Activated naive CD4-positive, alpha-beta T cell (primary cell): ENCODE results near the gene FOXO4.
"Not testable (repeated sequence)": the region's sequence is repeated elsewhere in the genome, so short reads cannot be mapped to it uniquely, and the experiment has no call there.

Experiments
- DNase-seq, 4 experiments: peaks; one replicate each; lab custom pipeline; 2025; lab: John Stamatoyannopoulos, UW

FOXO4 gene, protein sequence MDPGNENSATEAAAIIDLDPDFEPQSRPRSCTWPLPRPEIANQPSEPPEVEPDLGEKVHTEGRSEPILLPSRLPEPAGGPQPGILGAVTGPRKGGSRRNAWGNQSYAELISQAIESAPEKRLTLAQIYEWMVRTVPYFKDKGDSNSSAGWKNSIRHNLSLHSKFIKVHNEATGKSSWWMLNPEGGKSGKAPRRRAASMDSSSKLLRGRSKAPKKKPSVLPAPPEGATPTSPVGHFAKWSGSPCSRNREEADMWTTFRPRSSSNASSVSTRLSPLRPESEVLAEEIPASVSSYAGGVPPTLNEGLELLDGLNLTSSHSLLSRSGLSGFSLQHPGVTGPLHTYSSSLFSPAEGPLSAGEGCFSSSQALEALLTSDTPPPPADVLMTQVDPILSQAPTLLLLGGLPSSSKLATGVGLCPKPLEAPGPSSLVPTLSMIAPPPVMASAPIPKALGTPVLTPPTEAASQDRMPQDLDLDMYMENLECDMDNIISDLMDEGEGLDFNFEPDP

DNA sequence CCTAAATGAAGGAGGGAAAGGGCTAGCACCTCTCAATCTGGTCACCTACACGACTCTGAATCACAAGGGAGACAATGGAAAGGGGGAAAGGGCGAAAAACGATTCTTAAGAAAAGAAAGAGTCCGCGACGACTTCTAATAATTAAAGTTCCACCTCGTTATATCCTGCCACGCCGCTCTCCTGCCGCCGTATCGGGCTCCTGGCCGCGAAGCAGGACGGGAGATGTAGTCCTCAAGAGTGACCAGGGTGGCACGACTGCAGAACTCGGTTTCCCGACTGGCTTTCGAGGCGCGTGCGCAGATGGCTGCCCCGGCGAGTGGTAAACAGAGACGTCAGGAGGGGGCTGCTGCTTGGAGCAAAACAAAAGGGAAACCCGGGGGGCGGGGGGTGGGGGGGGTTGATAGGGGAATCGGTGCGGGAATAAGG is at the start of gene FOXO4:
TSS of gene FOXO4 (plus strand) at position 297 of the 426 bp plus-strand sequence. CDS start 678 bp downstream, outside the sequence.
- peak; percentile 58 to 79 (median 70) for DNase-seq

DNA sequence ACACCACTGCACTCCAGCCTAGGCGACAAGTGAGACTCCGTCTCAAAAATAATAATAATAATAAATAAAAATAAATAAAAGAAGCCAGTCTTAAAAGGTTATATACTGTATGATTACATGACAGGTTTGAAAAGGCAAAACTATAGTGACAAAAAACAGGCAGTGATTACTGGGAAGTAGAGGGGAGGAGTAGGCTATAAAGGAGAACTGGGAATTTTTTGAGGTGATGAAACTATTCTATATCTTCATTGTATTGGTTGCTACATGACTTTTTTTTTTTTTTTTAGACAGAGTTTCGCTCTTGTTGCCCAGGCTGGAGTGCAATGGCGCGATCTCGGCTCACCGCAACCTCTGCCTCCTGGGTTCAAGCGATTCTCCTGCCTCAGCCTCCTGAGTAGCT is 47.8 kb upstream of the FOXO4 start:
- not testable (repeated sequence) for DNase-seq

DNA sequence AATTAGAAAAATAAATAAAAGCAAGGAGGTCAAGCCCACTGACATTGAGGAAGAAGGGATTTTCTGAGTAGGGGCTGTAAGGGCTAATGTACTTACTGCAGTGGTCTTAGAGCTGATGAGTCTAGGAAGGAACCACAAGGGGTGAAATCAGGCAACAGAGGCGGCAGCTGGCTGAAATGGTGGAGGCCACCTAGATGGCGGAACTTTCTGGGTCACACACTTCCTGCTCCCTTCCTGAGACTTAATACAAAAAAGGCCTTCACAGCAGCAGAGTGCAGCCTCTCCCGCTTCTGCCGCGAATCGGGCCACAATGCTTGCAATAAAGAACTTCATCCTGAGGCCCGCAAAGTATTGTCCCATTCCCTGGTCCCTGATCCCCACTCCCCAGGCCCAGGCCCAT is 42.9 kb upstream of the FOXO4 start:
- no peak for DNase-seq

DNA sequence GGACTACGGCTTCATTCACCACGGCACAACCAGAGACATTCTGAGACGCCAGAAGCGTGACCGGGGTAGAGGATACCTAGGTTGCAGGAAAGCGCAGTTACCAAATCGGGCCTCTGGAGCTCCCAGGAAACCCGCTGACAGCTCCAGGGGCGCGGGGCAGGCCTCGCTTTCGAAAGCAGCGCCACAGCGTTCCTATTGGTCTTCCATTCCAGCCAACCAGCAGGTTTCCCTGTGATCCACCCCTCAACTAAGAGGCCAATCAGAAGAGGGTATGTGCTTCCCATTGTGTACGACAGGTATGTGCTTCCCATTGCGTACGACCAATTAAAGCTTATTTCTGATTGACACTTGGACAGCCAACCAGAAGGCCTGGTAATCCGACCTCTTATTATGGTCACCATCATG is 42.4 kb upstream of the FOXO4 start:
- DNase-seq, result no peak

DNA sequence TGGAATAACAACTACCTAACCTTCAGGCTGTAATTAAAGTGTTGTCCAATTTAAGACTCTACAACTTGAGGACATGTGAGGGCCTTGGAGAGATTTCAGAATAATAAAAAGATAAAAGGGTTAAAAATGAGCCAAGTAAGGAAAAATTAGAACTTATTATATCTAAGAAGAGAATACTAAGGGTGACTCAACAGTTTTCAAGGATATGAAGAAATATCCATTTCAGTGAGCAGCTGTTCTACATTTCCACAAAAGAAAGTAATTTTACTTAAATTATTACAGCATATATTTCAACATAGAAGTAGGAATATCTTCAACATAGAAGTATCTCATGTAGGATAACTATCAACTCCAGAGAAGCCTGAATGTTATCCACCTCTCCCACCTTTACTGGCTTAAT is 38.8 kb upstream of the FOXO4 start:
- no peak for DNase-seq

DNA sequence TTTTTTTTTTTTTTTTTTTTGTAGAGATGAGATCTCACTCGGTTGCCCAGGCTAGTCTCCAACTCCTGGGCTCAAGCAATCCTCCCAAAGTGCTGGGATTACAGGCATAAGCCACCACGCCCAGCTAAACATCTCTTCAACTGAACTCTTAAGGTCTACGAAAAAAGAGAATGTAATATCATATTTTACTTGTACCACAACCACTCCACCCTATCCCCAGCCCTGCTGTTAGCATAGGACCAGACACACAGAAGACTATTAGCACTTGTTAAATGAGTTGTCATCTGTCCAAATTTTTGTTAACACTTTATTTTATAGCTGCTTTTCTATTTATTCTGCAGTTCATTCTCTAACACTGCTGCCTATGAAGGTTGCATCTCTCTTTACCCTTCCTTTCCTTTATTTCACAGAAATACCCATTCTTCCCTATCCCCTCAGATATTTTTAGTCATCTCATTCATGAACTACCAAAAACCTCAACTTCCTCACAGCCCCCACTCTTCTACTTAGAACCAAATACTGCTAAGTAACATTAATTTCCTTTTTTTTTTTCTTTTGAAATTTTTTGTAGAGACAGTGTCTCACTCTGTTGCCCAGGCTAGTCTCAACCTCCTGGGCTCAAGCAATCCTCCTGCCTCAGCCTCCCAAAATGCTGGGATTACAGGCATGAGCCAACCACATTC is 37.7 kb upstream of the FOXO4 start:
- no peak for DNase-seq

DNA sequence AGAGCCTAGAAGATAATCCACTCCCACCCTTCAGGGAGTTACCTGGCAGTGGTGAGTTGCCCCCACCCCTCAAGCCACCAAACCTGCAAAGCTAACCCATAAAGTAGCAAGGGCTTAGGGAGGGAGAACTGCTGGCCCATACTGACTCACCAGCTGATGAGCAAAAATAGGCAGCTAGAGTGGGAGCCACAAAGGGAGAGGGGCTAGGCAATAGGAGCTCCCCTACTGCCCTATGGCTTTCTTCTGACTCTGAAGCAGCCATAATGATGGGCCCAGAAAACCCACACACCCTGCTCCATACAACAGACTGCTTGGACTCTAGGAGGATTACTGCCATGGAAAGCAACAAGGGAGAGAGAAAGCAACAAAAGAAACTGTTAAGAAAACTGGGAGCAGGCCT is 35.5 kb upstream of the FOXO4 start:
- DNase-seq, result no peak

DNA sequence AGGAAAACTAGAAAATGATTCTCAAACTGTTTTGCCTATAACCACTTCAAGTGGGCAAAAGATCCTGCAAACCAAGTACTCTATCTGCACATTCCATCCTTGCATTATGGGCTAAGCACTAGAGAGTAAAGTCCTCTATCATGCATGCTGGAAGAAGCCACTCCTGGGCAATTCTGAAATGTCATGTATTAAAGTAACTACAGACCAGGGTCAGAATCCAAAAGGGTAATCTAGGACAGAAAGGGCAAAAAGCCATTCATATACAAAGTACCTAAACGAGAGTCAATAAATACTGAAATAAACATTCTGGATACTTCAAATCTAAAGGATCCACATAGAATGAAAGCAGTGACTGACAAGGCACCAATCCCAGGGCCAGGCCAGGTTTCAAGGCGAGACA is 28.6 kb upstream of the FOXO4 start:
- DNase-seq, result no peak

DNA sequence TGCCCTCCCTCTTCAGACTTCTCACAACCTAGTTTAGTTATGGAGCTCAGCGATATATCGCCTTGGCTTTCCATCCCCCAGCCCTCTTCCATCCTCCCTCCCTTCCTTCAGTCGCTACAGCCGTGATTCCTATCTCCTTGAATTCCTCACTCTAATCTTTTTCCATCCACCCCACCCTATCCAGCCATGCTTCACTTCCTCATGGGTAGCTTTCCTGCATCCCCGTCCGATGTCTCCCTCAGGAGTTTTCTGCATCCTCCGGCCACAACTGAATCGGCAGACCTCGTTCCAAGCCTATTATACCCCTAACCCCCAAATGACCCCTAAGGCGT is 28.0 kb upstream of the FOXO4 start:
- no peak for DNase-seq

DNA sequence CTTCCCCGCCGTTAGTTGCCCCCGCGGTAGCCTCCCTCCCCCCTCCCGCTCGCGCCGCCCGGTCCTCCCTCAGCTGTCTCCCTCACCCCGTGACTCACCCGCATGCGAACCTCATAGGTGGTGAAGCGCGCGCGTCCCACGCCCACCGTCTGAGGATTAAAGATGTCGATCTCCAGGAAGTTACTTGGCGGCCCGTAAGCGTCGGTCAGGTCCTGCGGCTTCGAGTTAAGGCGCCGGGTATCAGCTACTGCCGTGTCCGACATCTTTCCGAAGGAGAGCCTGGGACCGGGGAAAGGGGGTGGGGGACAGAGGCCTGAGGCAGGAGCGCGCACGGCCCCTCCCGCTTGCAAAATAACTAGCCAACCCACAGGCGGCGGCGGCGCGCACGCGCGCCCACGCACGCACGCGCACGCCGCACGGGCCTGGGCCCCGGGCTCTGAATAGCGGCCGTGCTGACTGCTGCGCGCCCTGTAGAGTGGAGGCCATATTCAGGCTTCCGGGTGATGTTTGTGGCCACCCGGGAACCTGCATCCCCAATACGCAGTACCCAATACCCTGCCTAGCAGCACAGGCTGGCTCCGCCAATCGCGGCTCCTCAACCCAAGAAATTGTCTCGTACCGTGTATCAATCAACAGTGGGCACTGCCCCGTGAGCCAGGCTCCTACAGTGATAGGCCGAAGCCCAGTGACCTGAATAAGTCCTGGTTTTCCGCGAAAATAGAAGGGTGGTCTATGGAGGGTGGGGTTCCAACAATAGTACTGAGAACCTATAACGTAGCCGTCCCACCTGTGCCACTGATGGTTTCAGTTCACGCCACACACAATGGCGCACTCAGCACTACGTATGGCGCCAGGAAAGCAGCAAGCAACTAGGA is 27.4 kb upstream of the FOXO4 start, which contains the start of gene SNX12:
TSS of gene SNX12 (minus strand) at position 291 of the 875 bp plus-strand sequence. CDS start at position 263, 28 bp downstream.
- peak; percentile 58 to 78 (median 72) for DNase-seq

DNA sequence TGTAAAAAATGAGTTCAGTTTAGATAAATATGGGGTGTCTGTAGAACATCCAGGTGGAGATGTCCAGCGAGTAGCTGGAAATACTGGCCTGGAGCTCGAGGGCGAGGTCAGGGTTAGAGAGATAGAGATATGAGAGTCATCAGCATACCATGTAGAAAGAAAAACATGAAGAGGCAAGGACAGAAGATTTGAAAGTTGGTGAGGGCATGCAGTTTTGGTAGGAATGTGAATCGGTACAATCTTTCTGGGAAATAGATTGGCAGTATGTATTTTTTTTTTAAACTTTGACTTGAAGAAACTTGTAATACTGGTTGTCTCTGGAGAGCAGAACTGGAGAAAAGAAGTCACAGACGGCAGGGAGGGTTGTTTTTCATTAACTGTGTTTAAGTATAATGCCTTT is 25.1 kb upstream of the FOXO4 start:
- no peak for DNase-seq

DNA sequence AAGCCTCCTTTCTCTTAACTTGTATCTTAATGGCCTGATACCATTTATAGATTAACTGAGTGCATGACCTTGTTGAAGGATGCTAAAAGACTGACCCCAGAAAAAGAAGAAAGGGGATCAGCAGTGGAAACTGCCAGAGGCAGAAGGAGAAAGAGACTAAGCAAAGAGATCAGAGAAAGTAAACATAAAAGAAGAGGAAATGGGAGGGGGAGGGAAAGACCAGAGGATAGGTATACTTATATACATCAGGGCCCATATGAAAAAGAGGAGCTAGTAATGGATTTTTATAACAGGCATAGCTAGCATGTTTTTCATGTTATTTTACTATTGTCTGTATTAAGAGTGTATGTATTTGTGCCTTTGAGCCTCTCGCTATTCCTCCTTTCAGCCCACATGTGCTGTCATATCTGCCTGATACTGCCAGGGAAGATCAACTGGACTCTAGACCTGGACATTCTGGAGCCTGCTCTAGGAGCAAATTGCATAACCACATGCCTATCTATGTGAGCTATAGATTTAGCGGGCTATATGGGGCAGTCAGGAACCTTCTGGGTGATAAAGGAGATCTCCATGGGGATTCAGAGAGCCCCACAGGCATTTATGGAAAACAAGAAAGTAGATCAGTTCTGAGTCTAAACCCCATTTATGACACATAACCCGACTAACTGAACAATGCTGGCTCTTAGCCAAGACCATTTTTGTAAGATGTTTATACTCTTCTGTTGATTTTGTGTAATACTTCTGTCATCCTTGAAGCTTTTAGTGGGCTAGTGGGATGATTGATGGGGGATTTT is 14.1 kb upstream of the FOXO4 start:
- no peak for DNase-seq

DNA sequence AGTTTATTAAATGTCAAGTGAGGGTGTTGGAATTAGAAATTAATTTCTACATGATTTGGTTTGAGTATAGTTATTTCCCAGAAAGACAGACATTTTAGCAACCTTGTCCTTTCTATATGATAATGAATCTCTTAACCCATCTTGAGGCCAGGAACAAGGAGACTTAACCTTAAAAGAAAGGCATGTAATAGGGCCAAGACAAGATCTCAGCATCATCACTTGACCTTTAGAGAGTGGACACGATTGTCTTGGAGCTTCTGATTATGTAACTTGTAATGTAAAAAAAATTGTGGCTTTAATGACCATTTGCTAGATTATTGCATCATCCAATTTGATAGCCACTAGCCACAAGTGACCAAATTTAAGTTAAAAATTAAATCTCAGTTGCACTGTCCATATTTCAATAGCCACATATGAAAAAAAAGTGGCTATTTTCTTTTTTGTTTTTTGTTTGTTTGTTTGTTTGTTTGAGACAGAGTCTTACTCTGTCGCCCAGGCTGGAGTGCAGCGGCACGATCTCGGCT is 13.5 kb upstream of the FOXO4 start:
- DNase-seq, result no peak

DNA sequence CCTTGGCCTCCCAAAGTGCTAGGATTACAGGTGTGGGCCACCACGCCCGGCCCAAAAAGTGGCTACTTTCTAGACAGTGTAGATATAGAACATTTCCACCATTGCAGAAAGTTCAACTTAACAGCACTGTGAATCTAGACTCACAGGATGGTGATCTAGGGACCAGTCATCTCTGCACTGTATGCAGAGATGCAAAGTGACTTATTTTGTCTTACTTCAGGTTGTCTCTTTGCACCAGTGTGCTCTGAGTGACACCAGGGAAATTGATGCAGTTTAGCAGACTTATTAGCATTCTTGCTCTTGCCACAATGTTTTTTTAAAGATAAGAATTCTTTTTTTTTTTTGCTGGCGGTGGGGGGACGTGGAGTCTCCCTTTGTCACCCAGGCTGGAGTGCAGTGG is 12.8 kb upstream of the FOXO4 start:
- no peak for DNase-seq

DNA sequence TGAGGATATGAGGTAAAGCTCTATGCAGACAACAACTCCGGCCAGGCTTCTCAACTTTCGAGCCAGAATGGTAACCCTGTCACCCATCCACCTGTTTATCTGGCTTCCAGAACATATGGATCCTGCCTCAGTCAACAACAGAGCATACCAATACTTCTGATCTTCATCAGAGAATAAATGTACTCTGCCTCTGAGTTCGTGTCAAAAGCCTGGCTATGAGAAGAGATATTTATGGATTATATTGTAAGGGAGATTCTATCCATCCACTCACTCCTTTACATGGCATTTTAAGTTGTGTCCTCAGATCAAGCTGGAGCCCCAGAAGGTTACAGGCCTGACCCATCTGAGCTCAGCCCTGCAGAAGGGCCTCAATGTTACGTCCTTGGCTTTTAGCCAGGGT is 9.8 kb upstream of the FOXO4 start:
- DNase-seq, result no peak

DNA sequence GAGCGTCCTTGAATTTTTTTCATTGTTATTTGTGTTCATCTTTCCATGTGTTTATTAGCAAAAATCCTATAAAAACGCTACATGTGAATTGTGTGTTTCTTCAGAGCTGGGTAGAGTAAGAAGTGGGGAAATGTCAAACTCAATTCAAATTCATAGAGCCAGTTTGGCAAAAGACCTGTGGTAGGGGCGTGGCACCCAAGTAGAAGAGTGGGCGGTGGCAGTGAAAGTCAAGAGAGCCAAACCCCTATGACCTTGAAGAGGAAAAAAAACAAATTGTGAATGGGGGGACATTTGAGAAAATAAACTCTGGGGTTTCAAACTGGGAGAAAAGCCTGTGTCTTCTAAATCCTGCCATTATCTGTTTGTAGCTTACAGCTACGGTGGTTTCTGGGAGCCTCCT is 4.4 kb upstream of the FOXO4 start:
- DNase-seq, result no peak

DNA sequence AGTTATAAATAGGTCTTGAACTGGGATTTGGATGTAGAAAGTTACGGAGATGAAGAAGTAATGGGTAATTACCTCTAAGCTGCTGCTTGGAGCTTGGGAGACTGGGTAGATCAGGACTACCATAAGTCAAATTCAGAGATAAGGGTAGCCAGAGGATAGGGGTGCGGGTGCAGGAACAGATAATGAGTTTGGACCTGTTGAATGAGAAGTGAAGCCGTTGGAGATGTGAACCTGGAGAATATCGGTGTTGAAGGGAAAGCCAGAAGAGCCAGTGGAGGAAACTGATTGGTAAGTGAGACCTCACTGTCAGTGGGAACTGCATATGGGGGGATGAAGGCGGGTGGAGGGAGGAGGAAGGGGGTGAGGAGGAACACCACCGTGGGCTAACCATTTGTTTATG is 618 bp upstream of the FOXO4 start:
- DNase-seq, result no peak

DNA sequence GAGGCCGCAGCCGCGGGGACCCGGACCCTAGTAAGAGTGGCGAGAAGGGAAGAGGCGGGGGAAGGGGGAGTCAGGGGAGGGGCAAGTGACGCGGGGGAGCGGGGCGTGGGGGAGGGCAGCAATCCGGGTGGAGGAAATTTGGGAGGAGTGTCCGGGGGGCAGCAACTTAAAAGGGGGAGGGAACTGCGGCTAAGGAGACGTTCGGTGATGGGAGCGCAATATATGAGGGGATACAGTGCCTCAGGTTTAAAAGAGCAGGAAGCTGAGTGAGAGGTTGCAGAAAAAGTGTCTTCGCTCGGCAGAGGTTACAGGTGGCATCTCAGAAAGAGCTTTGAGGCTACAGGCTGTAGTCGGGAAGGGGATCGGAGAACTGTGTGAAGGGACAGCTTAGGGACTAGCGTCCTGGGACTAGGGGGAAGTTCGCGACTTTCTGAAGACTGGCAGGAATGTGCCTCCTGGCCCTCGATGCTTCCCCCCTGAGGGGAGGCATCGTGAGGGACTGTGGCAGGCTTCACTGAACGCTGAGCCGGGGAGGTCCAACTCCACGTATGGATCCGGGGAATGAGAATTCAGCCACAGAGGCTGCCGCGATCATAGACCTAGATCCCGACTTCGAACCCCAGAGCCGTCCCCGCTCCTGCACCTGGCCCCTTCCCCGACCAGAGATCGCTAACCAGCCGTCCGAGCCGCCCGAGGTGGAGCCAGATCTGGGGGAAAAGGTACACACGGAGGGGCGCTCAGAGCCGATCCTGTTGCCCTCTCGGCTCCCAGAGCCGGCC is 519 bp downstream of the FOXO4 start:
- peak in 1 of 4 experiments; percentile 26 for DNase-seq

DNA sequence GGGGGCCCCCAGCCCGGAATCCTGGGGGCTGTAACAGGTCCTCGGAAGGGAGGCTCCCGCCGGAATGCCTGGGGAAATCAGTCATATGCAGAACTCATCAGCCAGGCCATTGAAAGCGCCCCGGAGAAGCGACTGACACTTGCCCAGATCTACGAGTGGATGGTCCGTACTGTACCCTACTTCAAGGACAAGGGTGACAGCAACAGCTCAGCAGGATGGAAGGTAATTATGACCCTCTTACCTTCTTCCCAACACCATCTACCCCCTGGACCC is 1.0 kb downstream of the FOXO4 start:
- peak in 1 of 4 experiments; percentile 26 for DNase-seq

DNA sequence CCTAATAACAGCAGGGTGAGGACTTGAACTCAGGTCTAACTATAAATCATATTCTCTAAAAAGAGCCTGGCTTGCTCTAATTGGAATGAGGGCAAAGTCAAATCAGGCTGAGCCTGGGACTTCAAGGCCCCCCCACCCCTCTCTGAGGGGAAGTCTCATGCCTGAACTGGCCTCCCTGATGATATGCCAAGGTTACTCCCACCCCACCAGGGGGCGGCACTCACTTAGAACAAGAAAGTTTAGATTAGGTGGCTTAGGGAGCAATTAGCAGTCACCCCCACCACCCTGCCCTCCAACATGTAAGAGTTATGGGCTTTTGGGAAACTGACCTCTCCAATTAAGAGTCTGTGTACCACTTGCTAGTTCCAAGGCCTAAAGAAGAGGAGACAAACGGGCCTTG is 2.7 kb downstream of the FOXO4 start:
- DNase-seq, result peak; percentile 4 to 72 (median 44)
